ENCODE results near the gene BPIFB2.
"Not testable (repeated sequence)": the region's sequence is repeated elsewhere in the genome, so short reads cannot be mapped to it uniquely, and the experiment has no call there.

Gene BPIFB2

GRCh38 chr20:33034901-33035492 is 27.5 kb downstream of the BPIFB2 start:
- no peak for DNase-seq (ENCODE audit: low read depth in 2 of 2)

DNA sequence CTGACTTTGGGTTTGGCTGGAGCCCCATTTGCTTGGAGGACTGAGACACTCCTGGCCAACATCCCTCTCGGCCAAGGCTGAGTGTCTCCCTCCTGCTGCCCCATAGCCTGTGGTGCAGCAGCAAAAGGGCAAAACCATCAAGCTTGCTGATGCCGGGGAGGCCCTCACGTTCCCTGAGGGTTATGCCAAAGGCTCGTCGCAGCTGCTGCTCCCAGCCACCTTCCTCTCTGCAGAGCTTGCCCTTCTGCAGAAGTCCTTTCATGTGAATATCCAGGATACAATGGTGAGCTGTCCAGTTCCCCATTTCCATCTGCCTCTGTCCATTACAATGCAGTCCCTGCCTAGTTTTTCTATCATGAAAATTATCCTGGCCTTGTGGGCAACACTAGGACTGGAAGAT is 30.0 kb downstream of the BPIFB2 start:
- no peak for DNase-seq (ENCODE audit: low read depth in 2 of 2)

GRCh38 chr20:33038243-33038642 is 30.7 kb downstream of the BPIFB2 start:
- no peak for DNase-seq (ENCODE audit: low read depth in 2 of 2)

GRCh38 chr20:33042430-33042829 is 34.9 kb downstream of the BPIFB2 start:
- no peak for DNase-seq (ENCODE audit: low read depth in 2 of 2)

GRCh38 chr20:33042983-33043730 is 35.7 kb downstream of the BPIFB2 start:
- DNase-seq (ENCODE audit: low read depth in 2 of 2), result no peak

DNA sequence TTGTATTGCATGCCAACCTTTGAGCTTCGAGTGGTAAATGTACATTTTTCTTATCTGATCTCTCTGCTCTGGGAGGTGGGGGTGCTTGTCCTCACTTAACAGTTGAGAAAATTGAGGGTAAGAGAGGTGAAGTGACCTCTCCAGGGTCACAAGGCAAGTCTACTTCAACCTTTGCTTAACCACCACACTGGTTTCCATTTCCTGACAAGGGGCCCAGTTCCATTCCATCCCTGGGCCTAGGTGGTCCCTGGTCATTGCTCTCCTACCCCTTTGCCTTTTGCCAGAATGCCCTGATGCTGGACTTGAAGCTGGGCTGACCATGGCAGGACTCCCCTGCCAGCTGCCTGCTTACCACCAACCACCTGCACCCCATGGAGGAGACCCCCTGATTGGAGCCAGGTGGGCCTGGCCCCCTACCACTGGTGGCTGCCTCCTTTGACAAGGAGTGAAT is 36.3 kb downstream of the BPIFB2 start:
- DNase-seq (ENCODE audit: low read depth in 2 of 2), result no peak

- DNase-seq (ENCODE audit: low read depth in 2 of 2), result not testable (repeated sequence)
These were observed 37.7 kb downstream of the BPIFB2 start for GRCh38 chr20:33045129-33045721.

- DNase-seq (ENCODE audit: low read depth in 2 of 2), result no peak
These were observed 38.9 kb downstream of the BPIFB2 start for GRCh38 chr20:33046412-33046811.

DNA sequence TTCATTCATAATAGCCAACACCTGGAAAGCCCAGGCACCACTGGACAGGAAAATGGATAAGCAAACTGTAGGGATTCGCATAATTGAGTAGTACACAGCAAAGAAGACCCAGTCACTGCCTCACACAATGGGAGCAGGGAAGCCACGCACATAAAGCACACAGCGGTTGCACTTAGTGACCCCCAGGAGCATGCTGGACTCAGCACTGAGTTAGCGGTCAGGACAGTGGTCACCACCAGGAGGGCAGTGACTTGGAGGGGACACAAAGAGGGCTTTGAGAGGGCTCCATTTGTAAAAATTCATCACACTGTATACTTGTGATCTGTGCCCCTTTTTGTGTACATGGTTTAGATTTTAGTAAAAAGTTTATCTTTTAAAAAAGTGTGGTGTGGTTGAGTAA is 43.8 kb downstream of the BPIFB2 start:
- DNase-seq (ENCODE audit: low read depth in 2 of 2), result no peak

- no peak for DNase-seq (ENCODE audit: low read depth in 2 of 2)
These were observed 46.0 kb downstream of the BPIFB2 start, which contains the start of gene BPIFB3 for GRCh38 chr20:33053291-33054106. BPIFB3 (plus strand) TSS chr20:33053903; CDS start chr20:33055436, 1,533 bp downstream.

DNA sequence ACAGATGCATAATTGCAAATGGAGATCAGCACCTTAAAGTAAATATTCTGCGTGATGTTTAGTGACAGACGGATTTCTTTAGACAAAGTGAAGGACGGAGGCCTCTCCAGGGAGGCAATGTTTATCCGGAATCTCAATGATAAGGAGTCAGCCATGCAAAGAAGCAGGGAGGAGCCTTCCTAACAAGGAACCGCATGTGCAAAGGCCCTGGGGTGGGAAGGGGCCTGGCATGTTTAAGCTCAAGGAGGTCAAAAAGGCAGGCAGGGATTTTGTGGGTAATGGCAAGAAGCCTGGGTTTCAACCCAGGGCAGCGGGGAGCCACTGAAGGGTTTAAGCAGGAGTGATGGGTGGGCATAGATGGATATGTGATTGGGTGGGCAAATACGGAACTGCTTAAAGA is 46.9 kb downstream of the BPIFB2 start:
- no peak for DNase-seq (ENCODE audit: low read depth in 2 of 2)

- no peak for DNase-seq (ENCODE audit: low read depth in 2 of 2)
These were observed 47.3 kb downstream of the BPIFB2 start for GRCh38 chr20:33054791-33055190.

- no peak for DNase-seq (ENCODE audit: low read depth in 2 of 2)
These were observed 51.6 kb downstream of the BPIFB2 start for GRCh38 chr20:33059136-33059535.

- DNase-seq (ENCODE audit: low read depth in 2 of 2), result no peak
These were observed 52.4 kb downstream of the BPIFB2 start for GRCh38 chr20:33059741-33060390.

DNA sequence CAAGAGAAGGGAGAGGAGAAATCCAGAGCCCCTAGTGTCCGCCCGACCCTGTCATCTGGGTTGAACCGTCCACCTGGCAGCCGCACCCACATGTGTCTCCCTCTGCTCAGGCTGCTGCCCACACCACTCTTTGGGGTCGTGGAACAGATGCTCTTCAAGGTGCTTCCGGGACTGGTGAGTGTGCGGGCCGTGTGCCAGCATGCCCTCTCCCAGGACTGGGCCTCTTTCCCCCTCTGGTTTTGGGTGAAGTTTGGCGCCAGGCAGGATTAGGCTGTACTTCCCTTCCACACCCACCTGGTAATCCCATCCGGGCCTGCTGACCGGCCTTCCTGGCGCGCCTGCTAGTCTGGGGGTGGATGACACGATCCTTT is 54.1 kb downstream of the BPIFB2 start:
- no peak for DNase-seq (ENCODE audit: low read depth in 2 of 2)

DNA sequence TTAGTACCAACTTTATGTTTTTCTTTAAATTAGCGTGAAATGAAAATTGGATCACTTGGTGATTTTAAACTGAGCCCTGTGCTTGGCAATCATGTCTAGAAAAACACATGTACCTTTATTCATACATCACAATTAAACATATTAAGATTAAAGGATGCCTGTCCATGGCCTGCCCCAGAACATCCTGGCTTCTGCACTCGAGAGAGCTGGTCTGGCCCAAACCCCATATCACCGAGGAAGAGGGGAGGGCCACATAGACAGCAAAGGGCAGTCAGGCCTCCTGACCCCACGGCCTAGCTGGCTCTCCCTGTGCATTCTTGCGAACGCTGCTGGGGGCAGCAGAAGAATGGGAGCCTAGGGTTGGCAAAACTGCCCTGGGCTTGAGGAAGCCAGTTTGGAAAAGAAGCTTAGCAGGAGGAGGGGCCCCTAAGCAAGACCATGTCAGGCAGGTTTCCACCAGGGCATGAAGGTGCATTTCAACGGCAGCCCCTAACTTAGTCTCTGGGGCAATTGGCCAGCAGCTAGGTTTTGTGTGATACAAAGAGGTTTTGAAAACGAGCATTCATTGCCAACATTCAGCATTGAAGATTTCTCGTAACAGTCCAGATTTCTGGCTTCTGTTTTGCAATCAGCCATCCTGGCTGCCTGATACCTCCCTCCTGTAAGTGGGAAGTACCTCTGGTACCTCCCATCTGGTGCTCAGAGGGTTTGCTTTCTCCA is 54.8 kb downstream of the BPIFB2 start:
- DNase-seq (ENCODE audit: low read depth in 2 of 2), result no peak

GRCh38 chr20:33062825-33063149 is 55.3 kb downstream of the BPIFB2 start:
- no peak for DNase-seq (ENCODE audit: low read depth in 2 of 2)

- no peak for DNase-seq (ENCODE audit: low read depth in 2 of 2)
These were observed 55.8 kb downstream of the BPIFB2 start for GRCh38 chr20:33063271-33063670.

GRCh38 chr20:33064572-33065287 is 57.2 kb downstream of the BPIFB2 start:
- no peak for DNase-seq (ENCODE audit: low read depth in 2 of 2)

DNA sequence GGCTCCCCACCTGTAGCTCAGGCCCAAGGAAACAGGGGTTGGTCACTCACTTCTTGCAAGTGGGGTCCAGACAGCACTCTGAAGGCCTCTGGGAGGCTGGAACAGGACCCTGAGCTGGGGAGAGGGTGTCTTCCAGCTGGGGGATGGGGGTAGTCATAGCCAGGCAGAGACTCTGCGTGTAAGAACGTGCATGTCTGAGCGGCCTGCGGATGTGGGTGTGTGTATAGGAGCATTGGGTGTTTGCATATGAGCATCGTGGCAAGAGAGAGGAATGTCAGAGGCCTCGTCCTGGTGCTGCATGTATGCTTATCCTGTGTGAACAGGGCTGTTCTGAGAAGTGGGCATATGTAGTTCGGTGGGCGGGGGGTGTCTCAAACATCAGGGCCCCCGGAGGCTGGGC is 58.3 kb downstream of the BPIFB2 start:
- no peak for DNase-seq (ENCODE audit: low read depth in 2 of 2)

- no peak for DNase-seq (ENCODE audit: low read depth in 2 of 2)
These were observed 60.3 kb downstream of the BPIFB2 start for GRCh38 chr20:33067806-33068205.
